Stimulated activated CD4-positive, alpha-beta T cell treated with anti-CD3 and anti-CD28 coated beads, TNF-alpha, amount 100 ng/mL, for 1 hour (primary cell): ENCODE results near the gene CCR7.

ENCODE experiments used
- DNase-seq, 3 donors: peaks; one replicate each; pipeline ENCODE4 v3.0.0-alpha.2; 2020; ENCODE audit warnings: low read depth in 3 of 3, low spot score in 1 of 3

Gene CCR7

GRCh38 chr17:40564883-40565768, at the start of gene CCR7:
TSS of gene CCR7 (minus strand) at chr17:40565472. CDS start at chr17:40565409, 63 bp downstream.
- DNase-seq: peak; percentile 71 to 80 (median 79)

- no peak for DNase-seq
Measured at GRCh38 chr17:40614431-40615067, 49.3 kb upstream of the CCR7 start.

DNA sequence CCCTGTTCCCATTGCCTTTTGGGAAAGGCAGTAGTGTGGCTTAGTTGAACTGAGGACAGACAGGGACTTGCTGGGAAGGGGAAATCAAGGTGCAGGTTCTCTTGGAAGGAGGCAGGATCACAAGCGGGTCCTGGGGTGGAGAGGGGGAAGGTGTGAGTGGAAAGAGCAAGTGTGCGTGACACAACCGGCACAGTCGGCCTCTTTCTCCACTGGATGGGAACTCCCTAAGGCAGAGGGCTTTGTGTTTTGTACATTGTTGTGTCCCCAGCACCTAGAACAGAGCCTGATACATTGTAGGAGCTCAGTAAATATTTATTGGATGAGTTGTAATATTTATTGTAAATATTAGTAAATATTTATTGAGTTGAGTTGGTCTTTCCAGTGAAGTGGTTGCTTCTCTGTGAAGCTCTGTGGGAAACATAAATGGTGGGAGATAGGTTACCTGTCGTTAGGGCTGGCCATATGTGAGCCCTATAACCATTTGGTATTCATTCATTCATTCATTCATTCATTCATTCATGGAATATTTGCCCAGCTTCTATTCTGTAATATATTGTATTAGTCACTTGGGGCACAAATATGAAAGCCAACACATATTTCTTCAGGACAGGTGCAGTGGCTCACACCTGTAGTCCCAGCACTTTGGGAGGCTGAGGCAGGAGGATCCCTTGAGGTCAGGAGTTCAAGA, 48.3 kb upstream of the CCR7 start:
- DNase-seq: no peak

DNA sequence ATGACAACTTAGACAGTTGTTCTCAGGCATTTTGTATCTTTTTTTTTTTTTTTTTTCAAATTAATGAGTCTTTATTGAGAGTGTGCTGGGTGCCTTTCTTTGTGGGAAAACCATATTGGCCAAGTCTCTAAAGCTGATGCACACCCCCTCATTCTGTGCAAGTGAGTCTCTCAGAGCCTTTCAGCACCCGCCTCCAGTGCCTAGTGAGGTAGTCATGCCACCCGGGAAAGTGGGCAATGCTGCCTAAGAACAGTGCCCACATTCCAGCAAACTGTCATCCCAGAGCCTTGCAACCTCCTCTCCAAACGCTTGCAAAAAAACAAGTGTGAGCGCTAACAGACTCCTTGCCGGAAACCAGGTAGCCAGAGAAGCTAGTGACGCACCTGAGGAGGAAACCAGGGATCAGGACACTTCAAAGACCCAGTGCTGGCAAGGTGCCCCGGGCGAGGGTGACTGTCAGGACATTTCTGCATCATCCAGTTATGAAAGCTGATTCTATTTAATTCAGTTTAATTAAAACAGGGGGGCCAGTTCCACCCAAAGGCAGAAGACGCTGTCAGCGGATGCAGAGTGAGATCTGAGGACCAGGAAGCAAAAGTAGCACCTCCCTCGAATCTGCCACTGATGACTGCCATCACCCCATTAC, 47.5 kb upstream of the CCR7 start:
- peak in 1 of 3 donors; percentile 62 for DNase-seq

GRCh38 chr17:40611840-40612474, 46.7 kb upstream of the CCR7 start:
- no peak for DNase-seq

DNA sequence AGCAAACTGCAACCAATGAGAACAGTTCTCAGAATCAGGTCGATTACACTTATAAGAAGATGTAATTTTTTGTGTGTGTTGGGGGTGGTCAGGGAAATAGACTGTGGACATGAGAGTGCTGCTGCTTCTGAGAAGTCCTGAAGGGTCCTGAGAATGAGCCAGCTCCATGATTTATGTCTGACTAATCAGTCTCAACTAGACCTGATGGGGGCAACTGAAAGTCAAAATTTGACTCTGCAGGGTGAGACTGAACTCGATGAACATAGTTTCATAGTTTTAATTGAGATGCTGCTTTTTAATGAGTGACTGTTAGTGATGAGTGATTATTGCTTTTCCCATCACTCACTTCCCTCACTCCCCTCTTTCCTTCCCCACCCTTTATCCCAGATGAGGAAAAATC, 45.1 kb upstream of the CCR7 start:
- DNase-seq: no peak

- DNase-seq: no peak
Measured at GRCh38 chr17:40608061-40608581, 42.8 kb upstream of the CCR7 start.

GRCh38 chr17:40607641-40608040, 42.4 kb upstream of the CCR7 start:
- DNase-seq: no peak

GRCh38 chr17:40606548-40607353, 41.5 kb upstream of the CCR7 start:
- DNase-seq: no peak

DNA sequence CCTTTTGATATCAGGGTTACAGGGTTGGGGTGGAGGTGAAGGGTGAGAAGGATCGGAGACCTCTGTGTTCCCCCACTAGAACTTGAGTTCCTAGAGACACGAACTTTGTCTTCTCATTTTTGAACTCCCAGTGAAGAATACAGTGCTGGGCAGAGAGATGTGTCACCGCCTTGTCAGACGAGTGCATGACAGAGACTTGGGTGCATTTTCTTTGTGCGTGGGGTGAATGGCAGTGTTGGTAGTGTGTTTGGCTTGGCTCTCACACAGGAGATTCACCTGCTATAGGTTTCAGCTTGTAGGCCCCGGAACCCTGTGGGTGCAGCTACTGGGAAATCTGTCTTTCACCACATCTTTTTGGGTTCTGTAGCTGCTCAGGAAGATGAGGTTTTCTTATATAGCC, 40.0 kb upstream of the CCR7 start:
- DNase-seq: peak in 1 of 3 donors; percentile 48

DNA sequence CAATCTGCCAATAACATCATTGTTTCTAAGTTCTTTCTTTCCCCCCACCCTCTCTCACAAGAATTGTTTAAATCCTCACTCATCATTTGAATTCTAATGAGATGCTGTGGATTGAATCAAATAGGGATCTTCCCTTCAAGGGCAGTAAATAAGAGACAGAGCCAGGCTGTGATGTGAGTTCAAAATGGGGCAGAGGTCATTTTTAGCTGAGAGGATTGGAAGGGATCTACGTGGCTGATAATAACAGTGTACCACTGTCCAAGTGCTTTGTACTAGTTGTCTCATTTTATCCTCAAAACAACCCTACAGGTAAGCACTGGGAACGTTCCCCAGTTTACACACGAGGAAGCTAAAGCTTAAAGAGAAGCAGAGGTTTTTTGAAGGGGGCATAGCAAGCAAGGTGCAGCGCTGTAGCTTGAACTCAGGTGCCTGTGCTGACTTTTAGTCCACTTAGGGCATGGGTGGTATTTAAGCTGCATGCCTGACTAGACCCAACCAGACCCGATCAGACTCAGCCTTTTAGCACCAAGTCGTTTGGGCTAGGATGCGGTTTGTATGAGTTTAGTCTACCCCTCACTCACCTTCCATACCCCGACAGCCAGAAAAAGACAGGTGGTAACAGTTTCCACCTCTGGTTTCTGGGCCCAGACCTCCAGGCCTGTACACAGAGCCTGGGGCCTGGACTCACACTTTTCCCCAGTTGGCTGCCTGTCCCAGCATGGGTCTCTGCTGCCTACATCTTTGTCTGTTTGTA, 39.2 kb upstream of the CCR7 start:
- DNase-seq: no peak

GRCh38 chr17:40602445-40603443, 37.5 kb upstream of the CCR7 start:
- peak in 1 of 3 donors; percentile 53 for DNase-seq

GRCh38 chr17:40600486-40601046, 35.3 kb upstream of the CCR7 start:
- no peak for DNase-seq

DNA sequence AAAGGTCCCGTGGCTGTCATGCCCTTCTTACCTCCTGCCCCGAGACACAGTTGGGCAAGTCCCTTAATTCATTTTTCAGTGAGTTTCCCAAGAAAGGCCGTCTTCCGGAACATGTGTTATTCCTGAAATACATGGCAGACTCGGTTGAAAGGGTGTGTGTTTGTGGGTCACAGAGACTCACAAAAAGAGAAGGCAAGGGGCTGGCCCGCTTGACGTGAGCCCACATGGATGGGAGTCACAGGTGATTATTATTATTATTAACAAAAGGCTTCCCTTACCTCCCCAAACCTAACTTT, 34.1 kb upstream of the CCR7 start:
- DNase-seq: no peak

DNA sequence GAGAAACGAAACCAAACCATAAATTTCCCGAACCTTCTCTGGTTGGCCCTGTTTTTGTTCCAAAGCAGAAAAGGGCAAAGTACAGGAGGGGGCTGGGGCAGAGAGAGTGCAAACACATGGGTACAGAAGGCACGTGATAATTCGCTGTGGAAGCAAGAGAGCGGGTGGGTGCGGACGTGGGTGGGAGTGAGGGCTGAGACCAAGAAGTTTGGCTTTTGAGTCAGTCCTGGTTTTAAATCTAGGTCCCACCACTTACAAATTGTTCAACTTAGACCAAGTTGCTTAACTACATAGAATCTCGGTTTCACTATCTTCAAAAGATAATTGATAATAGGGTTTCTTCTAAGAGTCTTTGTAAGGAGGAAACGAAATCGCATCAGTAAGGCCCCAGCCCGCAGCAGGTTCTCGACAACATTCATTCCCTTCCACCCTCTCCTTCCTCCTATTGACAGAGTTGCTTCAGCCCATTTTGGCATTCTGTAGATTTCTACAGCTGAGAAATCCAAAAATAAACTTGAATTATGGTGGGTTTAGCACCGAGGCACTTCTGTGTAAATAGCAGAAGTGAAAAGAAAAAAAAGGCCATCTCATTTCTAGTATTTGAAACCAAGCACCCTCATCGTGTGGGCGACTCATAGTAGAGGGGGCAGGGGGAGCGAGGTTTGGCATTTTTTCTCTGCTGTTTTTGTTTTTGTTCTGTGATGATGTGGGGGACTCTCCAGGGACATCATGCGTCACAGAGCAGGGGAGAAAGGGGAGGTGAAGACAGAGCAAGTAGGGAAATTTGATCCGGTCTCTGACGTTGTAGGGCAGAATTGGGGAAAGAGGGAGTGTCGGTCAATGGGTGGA, 33.6 kb upstream of the CCR7 start:
- peak in 1 of 3 donors; percentile 72 for DNase-seq

GRCh38 chr17:40598301-40598618, 33.0 kb upstream of the CCR7 start:
- no peak for DNase-seq
